ENCODE data around the gene CHST8. TPM values are rescaled to one million over a fixed set of nuclear protein-coding genes. Genes with fewer than 3 reads are reported as not detected.

The CHST8 gene
- polyA plus RNA-seq, 4 donors: 0.14 to 0.39 (median 0.27) TPM

DNA sequence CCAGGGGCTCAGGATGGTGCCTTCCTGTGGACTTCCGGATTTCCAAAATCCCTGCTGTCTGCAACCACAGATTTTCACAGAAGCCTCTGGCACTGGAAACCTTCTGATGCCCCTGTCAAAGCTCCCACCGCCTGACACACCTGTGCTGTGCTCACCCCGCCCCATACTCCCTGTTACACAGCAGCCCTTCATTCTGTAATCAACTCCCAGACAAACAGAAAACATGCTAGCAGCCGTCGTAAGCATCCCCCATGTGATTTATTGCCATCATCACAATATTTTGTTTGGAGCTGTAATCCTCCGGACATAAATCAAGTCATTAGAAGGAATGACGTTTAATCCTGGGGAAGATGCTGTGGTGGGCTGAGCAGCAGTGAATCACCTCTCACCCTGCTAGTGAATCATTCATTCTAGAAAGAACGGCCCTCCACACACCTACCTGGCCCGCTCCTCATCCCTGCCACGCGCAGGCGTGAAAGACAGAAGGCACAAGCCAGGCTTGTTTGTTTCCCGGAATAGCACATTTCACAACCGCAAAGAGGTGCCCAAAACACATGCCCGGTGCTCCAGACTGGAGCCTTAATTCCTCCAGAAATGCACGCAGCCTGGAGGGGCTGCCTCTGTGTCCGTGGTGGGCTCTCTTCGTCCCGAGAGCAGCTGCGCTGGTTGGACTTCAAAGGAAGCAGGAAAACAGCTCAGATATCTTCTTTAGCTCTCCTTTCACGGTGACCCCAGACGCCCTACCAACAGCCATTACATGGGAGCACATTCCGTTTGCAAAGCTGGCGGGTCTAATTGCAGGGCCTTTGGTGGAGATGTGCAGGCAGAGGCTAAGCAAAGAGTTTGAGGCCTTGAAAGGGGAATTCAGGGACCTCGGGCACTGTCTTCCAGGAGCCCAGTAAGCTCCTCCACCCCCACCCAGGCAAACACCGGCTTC, 133.6 kb downstream of the CHST8 start:
- DNase-seq (ENCODE audit: low read depth in 4 of 4, low spot score in 2 of 4): peak in 2 of 4 donors; percentile 15 to 28

DNA sequence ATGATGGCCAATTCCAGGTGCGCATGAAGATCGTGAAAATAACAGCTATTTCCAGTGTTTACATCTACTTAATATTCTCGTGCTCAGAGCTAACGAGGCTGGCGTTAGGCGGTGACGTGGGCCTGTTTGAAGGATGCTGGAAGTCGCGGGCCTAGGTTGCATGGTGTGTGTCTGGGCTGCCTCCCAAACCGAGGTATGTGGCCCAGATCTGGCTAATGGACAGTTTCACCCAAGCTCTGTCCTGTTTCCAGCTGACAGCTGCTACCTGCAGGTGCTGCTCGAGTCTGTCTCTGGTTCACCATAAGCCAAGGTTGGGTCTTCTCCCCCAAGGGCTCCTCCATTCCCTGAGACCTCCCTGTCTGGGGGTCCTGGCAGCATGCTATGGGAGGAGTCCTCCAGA, 134.4 kb downstream of the CHST8 start:
- DNase-seq (ENCODE audit: low read depth in 4 of 4, low spot score in 2 of 4): no peak

- no peak for DNase-seq (ENCODE audit: low read depth in 4 of 4, low spot score in 2 of 4)
These were observed 136.8 kb downstream of the CHST8 start for GRCh38 chr19:33758541-33759013.

DNA sequence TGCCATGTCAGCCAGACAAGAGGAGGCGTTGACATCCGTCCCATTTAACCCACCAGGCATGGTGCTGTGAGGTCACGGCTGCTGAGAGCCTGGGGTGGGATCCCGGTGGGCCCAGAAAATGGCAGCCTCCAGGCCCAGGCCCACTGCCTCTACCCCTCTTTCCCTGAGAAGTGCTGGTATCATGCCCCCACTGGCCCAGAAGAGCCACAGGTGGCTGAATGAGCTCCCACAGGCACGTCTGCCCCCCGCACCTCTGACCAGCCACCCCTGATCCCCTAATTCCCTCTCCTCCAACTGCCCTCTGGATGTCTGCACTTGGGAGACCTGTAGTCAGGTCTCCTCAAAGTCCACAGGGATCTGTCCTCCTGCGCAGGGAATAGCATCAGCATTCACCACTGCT, 137.6 kb downstream of the CHST8 start:
- no peak for DNase-seq (ENCODE audit: low read depth in 4 of 4, low spot score in 2 of 4)

- no peak for DNase-seq (ENCODE audit: low read depth in 4 of 4, low spot score in 2 of 4)
These were observed 142.0 kb downstream of the CHST8 start for GRCh38 chr19:33763633-33764371.

- no peak for DNase-seq (ENCODE audit: low read depth in 4 of 4, low spot score in 2 of 4)
These were observed 144.9 kb downstream of the CHST8 start for GRCh38 chr19:33766623-33767022.

- DNase-seq (ENCODE audit: low read depth in 4 of 4, low spot score in 2 of 4): peak in 3 of 4 donors; percentile 25 to 69 (median 53)
These were observed 146.2 kb downstream of the CHST8 start for GRCh38 chr19:33767898-33768413.

GRCh38 chr19:33769208-33769607, 147.5 kb downstream of the CHST8 start:
- no peak for DNase-seq (ENCODE audit: low read depth in 4 of 4, low spot score in 2 of 4)

DNA sequence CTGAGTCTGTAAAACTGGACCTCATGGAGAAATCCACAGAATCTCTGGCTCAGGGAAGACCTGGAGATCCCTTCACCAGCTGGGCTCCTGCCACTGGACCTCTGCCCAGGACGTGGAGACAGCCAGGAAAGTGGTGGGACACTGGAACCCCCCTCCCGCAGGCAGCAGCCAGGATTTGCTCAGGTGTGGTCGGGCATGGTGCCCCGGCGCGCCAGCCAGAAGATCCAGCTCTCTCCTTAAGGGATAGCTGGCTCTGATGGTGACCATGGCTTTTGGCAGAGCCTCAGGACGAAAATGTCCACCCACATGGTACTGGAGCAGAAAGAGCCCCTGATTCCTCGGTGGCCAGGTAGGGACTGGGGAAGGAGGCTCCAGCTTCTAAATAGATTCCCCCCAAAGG, 148.4 kb downstream of the CHST8 start:
- no peak for DNase-seq (ENCODE audit: low read depth in 4 of 4, low spot score in 2 of 4)

DNA sequence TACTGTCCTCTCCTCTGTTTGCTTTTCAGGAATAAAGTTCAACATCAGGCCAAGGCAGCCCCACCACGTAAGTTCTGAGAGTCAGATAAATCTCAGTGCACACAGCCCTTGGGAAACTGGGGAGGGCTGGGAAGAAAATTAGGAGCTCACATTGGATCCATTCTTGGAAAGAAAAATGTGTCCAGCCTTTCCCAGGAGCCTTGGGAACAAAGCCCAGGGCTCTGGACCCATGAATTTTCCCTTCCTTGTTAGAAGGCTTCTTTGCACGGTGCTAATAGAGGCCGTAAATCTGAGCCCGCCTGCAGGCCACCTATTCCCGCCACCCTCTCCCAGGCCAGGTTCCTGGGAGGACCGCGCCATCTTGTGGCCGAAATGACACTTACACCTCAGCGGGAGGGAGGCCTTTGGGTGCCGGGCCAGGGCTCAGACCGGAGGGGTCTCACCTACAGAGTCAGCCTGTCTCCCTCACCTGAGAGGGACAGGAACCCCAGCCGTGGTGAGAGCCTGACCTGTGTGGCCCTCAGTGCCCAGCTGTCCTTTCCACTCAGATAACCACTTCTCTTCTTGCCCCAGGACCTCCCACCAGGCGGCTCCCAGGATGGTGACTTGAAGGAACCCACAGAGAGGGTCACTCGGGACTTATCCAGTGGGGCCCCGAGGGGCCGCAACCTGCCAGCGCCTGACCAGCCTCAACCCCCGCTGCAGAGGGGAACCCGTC, 149.8 kb downstream of the CHST8 start:
- DNase-seq (ENCODE audit: low read depth in 4 of 4, low spot score in 2 of 4): no peak

DNA sequence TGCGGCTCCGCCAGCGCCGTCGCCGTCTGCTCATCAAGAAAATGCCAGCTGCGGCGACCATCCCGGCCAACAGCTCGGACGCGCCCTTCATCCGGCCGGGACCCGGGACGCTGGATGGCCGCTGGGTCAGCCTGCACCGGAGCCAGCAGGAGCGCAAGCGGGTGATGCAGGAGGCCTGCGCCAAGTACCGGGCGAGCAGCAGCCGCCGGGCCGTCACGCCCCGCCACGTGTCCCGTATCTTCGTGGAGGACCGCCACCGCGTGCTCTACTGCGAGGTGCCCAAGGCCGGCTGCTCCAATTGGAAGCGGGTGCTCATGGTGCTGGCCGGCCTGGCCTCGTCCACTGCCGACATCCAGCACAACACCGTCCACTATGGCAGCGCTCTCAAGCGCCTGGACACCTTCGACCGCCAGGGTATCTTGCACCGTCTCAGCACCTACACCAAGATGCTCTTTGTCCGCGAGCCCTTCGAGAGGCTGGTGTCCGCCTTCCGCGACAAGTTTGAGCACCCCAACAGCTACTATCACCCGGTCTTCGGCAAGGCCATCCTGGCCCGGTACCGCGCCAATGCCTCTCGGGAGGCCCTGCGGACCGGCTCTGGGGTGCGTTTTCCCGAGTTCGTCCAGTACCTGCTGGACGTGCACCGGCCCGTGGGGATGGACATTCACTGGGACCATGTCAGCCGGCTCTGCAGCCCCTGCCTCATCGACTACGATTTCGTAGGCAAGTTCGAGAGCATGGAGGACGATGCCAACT, 150.5 kb downstream of the CHST8 start:
- no peak for DNase-seq (ENCODE audit: low read depth in 4 of 4, low spot score in 2 of 4)

DNA sequence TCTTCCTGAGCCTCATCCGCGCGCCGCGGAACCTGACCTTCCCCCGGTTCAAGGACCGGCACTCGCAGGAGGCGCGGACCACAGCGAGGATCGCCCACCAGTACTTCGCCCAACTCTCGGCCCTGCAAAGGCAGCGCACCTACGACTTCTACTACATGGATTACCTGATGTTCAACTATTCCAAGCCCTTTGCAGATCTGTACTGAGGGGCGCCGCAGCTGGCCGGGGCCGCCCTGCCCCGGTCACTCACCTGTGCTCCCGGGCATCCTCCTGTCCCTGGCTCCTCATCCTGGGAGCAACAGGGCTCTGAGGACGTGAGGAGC, 151.1 kb downstream of the CHST8 start:
- no peak for DNase-seq (ENCODE audit: low read depth in 4 of 4, low spot score in 2 of 4)

DNA sequence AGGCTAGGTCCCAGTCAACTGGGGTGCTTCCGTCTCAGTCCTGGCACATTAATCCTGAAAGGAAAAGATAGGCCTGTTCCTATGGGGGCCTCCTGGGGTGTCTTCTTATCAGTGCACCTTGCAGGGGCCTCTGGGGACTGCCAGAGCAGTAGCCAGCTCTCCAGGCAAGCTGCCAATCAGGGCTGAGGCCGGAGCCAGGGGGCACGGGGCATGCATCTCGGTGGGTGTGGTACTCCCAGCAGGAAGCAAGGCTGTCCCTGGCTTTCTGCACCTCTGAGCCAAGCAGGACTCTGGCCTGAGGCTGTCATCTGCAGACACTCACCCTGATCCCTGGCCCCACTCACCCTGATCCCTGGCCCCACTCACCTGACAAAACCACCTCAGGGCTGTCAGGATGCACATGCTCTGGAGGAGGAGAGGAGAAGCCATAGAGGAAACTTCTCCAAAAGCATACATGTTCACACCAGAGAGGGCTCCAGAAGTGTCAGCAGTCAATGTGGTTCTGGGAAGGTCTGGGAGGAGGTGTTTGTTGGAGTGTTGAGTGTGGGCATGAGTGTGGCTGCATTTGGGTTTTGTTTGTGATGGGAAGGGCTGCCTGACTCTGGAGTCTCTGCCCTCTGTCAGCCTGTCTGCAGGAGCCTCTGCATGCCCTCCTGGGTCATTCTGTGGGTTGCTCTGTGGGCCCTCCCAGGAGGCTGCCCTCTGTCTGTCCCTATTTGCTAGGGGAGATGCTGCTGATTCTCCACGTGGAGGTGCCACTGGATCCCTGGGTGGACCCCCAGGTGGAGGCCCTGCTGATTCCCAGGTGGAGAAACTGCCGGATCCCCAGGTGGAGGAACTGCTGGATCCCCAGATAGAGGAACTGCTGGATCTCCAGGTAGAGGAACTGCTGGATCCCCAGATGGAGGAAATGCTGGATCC, 152.2 kb downstream of the CHST8 start:
- DNase-seq (ENCODE audit: low read depth in 4 of 4, low spot score in 2 of 4): no peak

GRCh38 chr19:33774751-33775150, 153.0 kb downstream of the CHST8 start:
- no peak for DNase-seq (ENCODE audit: low read depth in 4 of 4, low spot score in 2 of 4)

DNA sequence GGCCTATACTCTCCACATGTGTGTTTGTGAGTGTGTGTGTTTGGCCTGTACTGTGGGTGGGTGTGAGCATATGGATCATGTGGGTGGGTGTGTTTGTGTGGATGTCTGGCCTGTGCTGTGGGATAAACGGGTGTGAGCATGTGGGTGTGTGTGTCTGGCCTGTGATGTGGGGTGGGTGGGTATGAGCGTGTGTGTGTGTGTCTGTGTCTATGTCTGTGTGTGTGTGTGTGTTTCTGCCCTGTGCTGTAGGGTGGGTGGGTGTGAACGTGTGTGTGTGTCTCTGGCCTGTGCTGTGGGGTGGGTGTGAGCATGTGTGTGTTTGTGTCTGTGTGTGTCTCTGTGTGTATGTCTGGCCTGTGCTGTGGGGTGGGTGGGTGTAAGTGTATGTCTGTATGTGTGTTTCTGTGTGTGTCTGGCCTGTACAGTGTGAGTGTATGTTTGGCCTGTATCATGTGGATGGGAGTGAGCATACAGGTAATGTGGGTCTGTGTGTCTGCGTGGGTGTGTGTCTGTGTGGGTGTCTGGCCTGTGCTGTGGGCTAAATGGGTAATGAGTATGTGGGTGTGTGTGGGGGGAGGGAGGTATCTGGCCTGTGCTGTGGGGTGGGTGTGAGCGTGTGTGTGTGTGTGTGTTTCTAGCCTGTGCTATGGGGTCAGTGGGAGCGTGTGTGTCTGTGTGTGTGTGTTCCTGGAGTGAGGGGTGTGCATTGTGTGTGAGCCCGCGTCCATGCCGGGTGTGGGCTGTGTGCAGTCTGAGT, 154.2 kb downstream of the CHST8 start:
- no peak for DNase-seq (ENCODE audit: low read depth in 4 of 4, low spot score in 2 of 4)

GRCh38 chr19:33777351-33777750, 155.6 kb downstream of the CHST8 start:
- DNase-seq (ENCODE audit: low read depth in 4 of 4, low spot score in 2 of 4): no peak

- no peak for DNase-seq (ENCODE audit: low read depth in 4 of 4, low spot score in 2 of 4)
These were observed 156.0 kb downstream of the CHST8 start for GRCh38 chr19:33777753-33778088.

DNA sequence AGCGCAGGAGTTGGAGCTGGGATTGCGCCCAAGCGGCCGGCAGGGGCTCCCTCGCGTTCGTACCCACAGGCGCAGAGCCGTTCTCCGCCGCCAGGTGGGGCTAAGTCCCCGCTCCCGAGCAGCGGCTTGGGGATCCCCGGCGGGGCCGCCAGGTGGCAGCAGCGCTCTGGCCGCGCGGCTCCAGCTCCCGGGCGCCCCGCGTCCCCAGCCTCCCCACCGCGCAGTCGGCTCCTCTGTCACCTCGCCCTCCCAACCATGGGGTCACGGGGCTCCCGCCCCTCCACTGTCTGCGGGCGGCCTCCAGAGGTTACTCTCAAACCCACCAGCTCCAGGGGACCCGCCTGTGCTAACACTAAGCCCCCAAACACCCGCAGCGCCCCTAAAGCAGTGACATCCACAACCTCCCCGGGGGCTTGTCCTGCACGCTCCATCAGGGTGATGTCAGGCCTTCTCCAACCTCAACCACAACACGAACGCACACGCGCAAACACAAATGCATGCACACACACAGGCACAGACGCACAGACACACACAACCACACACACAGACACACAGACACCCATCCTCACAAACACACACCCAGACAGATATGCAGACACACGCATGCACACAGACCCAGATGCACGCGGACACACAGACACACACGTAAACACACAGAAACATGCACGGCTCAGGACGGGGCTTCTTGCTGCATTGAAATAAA, 156.5 kb downstream of the CHST8 start:
- peak in 1 of 4 donors; percentile 41 for DNase-seq (ENCODE audit: low read depth in 4 of 4, low spot score in 2 of 4)

Measured in left renal cortex interstitium (tissue), 4 donors.